ENCODE results near the gene PARD3B. TPM values are rescaled to one million over a fixed set of nuclear protein-coding genes. Genes with fewer than 3 reads are reported as not detected.
A peak's percentile ranks its signal among the peaks of the same experiment; 100 is the strongest.

Gene PARD3B
- total RNA-seq, 1 experiment from 2014 or later: 6.4 TPM

- Histone ChIP-seq H3K18ac (ENCODE audit: insufficient read length, low read depth, low read length) (no peak overlapping the region), H2BK5ac (ENCODE audit: insufficient read length, low read length) (no peak overlapping the region), H2BK15ac (ENCODE audit: low read depth, low read length) (no peak overlapping the region), H4K20me1 (ENCODE audit: control insufficient read depth, insufficient read depth, insufficient read length) (no peaks in the 10 kb centered on the region), H3K79me2 (ENCODE audit: insufficient read depth, low read length) (no peaks in the 10 kb centered on the region), H2AFZ (ENCODE audit: low read length) (no peak overlapping the region), H3K79me1 (ENCODE audit: insufficient read depth, low read depth, low read length, poor library complexity, severe bottlenecking) (no peaks in the 10 kb centered on the region), H3K4me1 (ENCODE audit: insufficient read depth, low read length) (no peaks in the 10 kb centered on the region), H3K27ac (ENCODE audit: insufficient read length, low read depth, low read length) (no peak overlapping the region), H3K23ac (ENCODE audit: insufficient read length, low read depth, low read length) (no peak overlapping the region), H3K4me2 (ENCODE audit: insufficient read depth, insufficient read length, low read length) (no peak overlapping the region), H3K9me3 (ENCODE audit: control insufficient read depth, low read depth, low read length) (no peaks in the 10 kb centered on the region), H3K23me2 (ENCODE audit: insufficient read length, low read depth, low read length, poor library complexity, severe bottlenecking) (no peaks in the 10 kb centered on the region), H3K56ac (ENCODE audit: insufficient read length, low read depth, low read length) (no peak overlapping the region), H4K5ac (ENCODE audit: insufficient read length, low read depth, low read length) (no peak overlapping the region), H2BK120ac (ENCODE audit: low read depth, low read length, poor library complexity, severe bottlenecking) (no peak overlapping the region), H2BK12ac (ENCODE audit: insufficient read length, low read depth, low read length) (no peak overlapping the region), H4K8ac (replicated peaks; ENCODE audit: insufficient read length, low read depth, low read length) (no peak overlapping the region), H3K14ac (ENCODE audit: insufficient read depth, low read length) (no peak overlapping the region), H3T11ph (ENCODE audit: low read length) (no peak overlapping the region), H2BK20ac (ENCODE audit: low read depth, low read length, poor library complexity, severe bottlenecking) (no peak overlapping the region), H3K27me3 (ENCODE audit: insufficient read depth, low read length) (no peaks in the 10 kb centered on the region), H3K4ac (ENCODE audit: low read depth, low read length) (no peak overlapping the region), H4K91ac (ENCODE audit: insufficient read length, low read depth, low read length) (no peak overlapping the region), H2AK5ac (ENCODE audit: insufficient read length, low read length) (no peak overlapping the region), H3K9ac (ENCODE audit: extremely low read depth, insufficient read length, low read length) (no peak overlapping the region)
- no peak for DNase-seq
- Mint-ChIP-seq H3K4me1 (peaks cover 17 to 18% of the 10 kb centered on the region in 2 experiments), H3K27me3 (ENCODE audit: low read depth) (no peaks in the 10 kb centered on the region), H3K27ac (0 out of 7 replicates have a peak overlapping the region, but pooled peaks of 1 of the 3 experiments have one; percentile 16), H3K4me3 (no peak overlapping the region), H3K36me3 (ENCODE audit: insufficient read depth in 1 of 3, low read depth in 3 of 3) (peaks cover 7 to 18% (median 7%) of the 10 kb centered on the region in 3 experiments; a peak in 5 of 7 replicates), H3K9me3 (peaks cover 3 to 13% of the 10 kb centered on the region in 2 experiments; a peak in 4 of 5 replicates)
- no CpG with 5 or more reads among the region's 1 CpG for WGBS (ENCODE audit: extremely low coverage, insufficient read length, low lambda C conversion rate)
- TF ChIP-seq CTCF (conservative IDR thresholded peaks at IDR 0.05): no peak
Measured at GRCh38 chr2:205290299-205290698, 745.0 kb downstream of the PARD3B start.

Data from H9 (cell line).